ENCODE measurements around the gene BYSL.

The BYSL gene

GRCh38 chr6:41921712-41921998 lies 356 bp downstream of the BYSL start:
- H3K4me1 ChIP-seq (ENCODE audit: insufficient read depth, low read length), result peaks cover 10% of the 10 kb centered on the region
- H3K27ac ChIP-seq (ENCODE audit: low read length), result peak overlapping the region; percentile 91
- H3K4me3 ChIP-seq (ENCODE audit: low read length), result peak overlapping the region; percentile 95
- no peaks in the 10 kb centered on the region for H3K27me3 ChIP-seq (ENCODE audit: insufficient read depth, low read length)
- peaks cover 29% of the 10 kb centered on the region for H3K36me3 ChIP-seq (ENCODE audit: insufficient read depth, low read depth, low read length)
- peak overlapping the region; percentile 97 for H3K9ac ChIP-seq (ENCODE audit: low read depth, low read length)
- no peaks in the 10 kb centered on the region for H3K9me3 ChIP-seq (ENCODE audit: insufficient read depth, low read depth, low read length)

GRCh38 chr6:41922154-41922553 lies 855 bp downstream of the BYSL start:
- Histone ChIP-seq H3K36me3 (ENCODE audit: insufficient read depth, low read depth, low read length) (peaks cover 31% of the 10 kb centered on the region), H3K4me3 (ENCODE audit: low read length) (peak overlapping the region; percentile 95), H3K4me1 (ENCODE audit: insufficient read depth, low read length) (peaks cover 10% of the 10 kb centered on the region), H3K27ac (ENCODE audit: low read length) (peak overlapping the region; percentile 91), H3K9me3 (ENCODE audit: insufficient read depth, low read depth, low read length) (no peaks in the 10 kb centered on the region), H3K27me3 (ENCODE audit: insufficient read depth, low read length) (no peaks in the 10 kb centered on the region), H3K9ac (ENCODE audit: low read depth, low read length) (peak overlapping the region; percentile 97)

- Histone ChIP-seq H3K27me3 (ENCODE audit: insufficient read depth, low read length) (no peaks in the 10 kb centered on the region), H3K36me3 (ENCODE audit: insufficient read depth, low read depth, low read length) (peaks cover 82% of the 10 kb centered on the region), H3K4me1 (ENCODE audit: insufficient read depth, low read length) (peaks cover 5% of the 10 kb centered on the region), H3K9me3 (ENCODE audit: insufficient read depth, low read depth, low read length) (no peaks in the 10 kb centered on the region), H3K27ac (ENCODE audit: low read length) (no peak overlapping the region), H3K4me3 (ENCODE audit: low read length) (no peak overlapping the region), H3K9ac (ENCODE audit: low read depth, low read length) (no peak overlapping the region)
Measured at GRCh38 chr6:41927253-41927652, 6.0 kb downstream of the BYSL start.

GRCh38 chr6:41929924-41930323 lies 8.6 kb downstream of the BYSL start:
- no peaks in the 10 kb centered on the region for H3K9me3 ChIP-seq (ENCODE audit: insufficient read depth, low read depth, low read length)
- no peaks in the 10 kb centered on the region for H3K27me3 ChIP-seq (ENCODE audit: insufficient read depth, low read length)
- H3K27ac ChIP-seq (ENCODE audit: low read length), result no peak overlapping the region
- H3K4me3 ChIP-seq (ENCODE audit: low read length), result no peak overlapping the region
- H3K4me1 ChIP-seq (ENCODE audit: insufficient read depth, low read length), result no peaks in the 10 kb centered on the region
- H3K9ac ChIP-seq (ENCODE audit: low read depth, low read length), result no peak overlapping the region
- H3K36me3 ChIP-seq (ENCODE audit: insufficient read depth, low read depth, low read length), result peaks cover 89% of the 10 kb centered on the region

- H3K9me3 ChIP-seq (ENCODE audit: insufficient read depth, low read depth, low read length), result no peaks in the 10 kb centered on the region
- no peaks in the 10 kb centered on the region for H3K4me1 ChIP-seq (ENCODE audit: insufficient read depth, low read length)
- no peak overlapping the region for H3K27ac ChIP-seq (ENCODE audit: low read length)
- H3K36me3 ChIP-seq (ENCODE audit: insufficient read depth, low read depth, low read length), result peaks cover 93% of the 10 kb centered on the region
- no peak overlapping the region for H3K4me3 ChIP-seq (ENCODE audit: low read length)
- H3K9ac ChIP-seq (ENCODE audit: low read depth, low read length), result no peak overlapping the region
- no peaks in the 10 kb centered on the region for H3K27me3 ChIP-seq (ENCODE audit: insufficient read depth, low read length)
Measured at GRCh38 chr6:41931792-41932191, 10.5 kb downstream of the BYSL start.

- H3K9ac ChIP-seq (ENCODE audit: low read depth, low read length), result no peak overlapping the region
Measured at GRCh38 chr6:41932378-41932777, 11.1 kb downstream of the BYSL start.

GRCh38 chr6:41934278-41935192 lies 13.2 kb downstream of the BYSL start:
- no peaks in the 10 kb centered on the region for H3K9me3 ChIP-seq (ENCODE audit: insufficient read depth, low read depth, low read length)
- H3K36me3 ChIP-seq (ENCODE audit: insufficient read depth, low read depth, low read length), result peaks cover 71% of the 10 kb centered on the region
- H3K9ac ChIP-seq (ENCODE audit: low read depth, low read length), result no peak overlapping the region
- no peak overlapping the region for H3K4me3 ChIP-seq (ENCODE audit: low read length)
- no peaks in the 10 kb centered on the region for H3K27me3 ChIP-seq (ENCODE audit: insufficient read depth, low read length)
- no peak overlapping the region for H3K27ac ChIP-seq (ENCODE audit: low read length)
- peaks cover 13% of the 10 kb centered on the region for H3K4me1 ChIP-seq (ENCODE audit: insufficient read depth, low read length)

More at GRCh38 chr6:41932378-41932777, 11.1 kb downstream of the BYSL start:
- no peak overlapping the region for H3K27ac ChIP-seq (ENCODE audit: low read length)
- peaks cover 92% of the 10 kb centered on the region for H3K36me3 ChIP-seq (ENCODE audit: insufficient read depth, low read depth, low read length)
- no peaks in the 10 kb centered on the region for H3K4me1 ChIP-seq (ENCODE audit: insufficient read depth, low read length)
- no peak overlapping the region for H3K4me3 ChIP-seq (ENCODE audit: low read length)
- no peaks in the 10 kb centered on the region for H3K9me3 ChIP-seq (ENCODE audit: insufficient read depth, low read depth, low read length)
- H3K27me3 ChIP-seq (ENCODE audit: insufficient read depth, low read length), result no peaks in the 10 kb centered on the region

- Histone ChIP-seq H3K27ac (ENCODE audit: low read length) (no peak overlapping the region), H3K9me3 (ENCODE audit: insufficient read depth, low read depth, low read length) (no peaks in the 10 kb centered on the region), H3K36me3 (ENCODE audit: insufficient read depth, low read depth, low read length) (peaks cover 64% of the 10 kb centered on the region), H3K4me3 (ENCODE audit: low read length) (no peak overlapping the region), H3K9ac (ENCODE audit: low read depth, low read length) (no peak overlapping the region), H3K4me1 (ENCODE audit: insufficient read depth, low read length) (peaks cover 20% of the 10 kb centered on the region), H3K27me3 (ENCODE audit: insufficient read depth, low read length) (peaks cover 6% of the 10 kb centered on the region; the same call in 1 of the 2 replicates)
Measured at GRCh38 chr6:41935193-41935574, 13.9 kb downstream of the BYSL start.

- Histone ChIP-seq H3K9me3 (ENCODE audit: insufficient read depth, low read depth, low read length) (no peaks in the 10 kb centered on the region), H3K4me1 (ENCODE audit: insufficient read depth, low read length) (peaks cover 21% of the 10 kb centered on the region), H3K36me3 (ENCODE audit: insufficient read depth, low read depth, low read length) (peaks cover 59% of the 10 kb centered on the region), H3K27me3 (ENCODE audit: insufficient read depth, low read length) (peaks cover 11% of the 10 kb centered on the region; the same call in 1 of the 2 replicates), H3K9ac (ENCODE audit: low read depth, low read length) (no peak overlapping the region), H3K4me3 (ENCODE audit: low read length) (no peak overlapping the region), H3K27ac (ENCODE audit: low read length) (no peak overlapping the region)
Measured at GRCh38 chr6:41935685-41936072, 14.4 kb downstream of the BYSL start.

- Histone ChIP-seq H3K9me3 (ENCODE audit: insufficient read depth, low read depth, low read length) (no peaks in the 10 kb centered on the region), H3K4me1 (ENCODE audit: insufficient read depth, low read length) (peaks cover 21% of the 10 kb centered on the region), H3K27ac (ENCODE audit: low read length) (no peak overlapping the region), H3K4me3 (ENCODE audit: low read length) (no peak overlapping the region), H3K9ac (ENCODE audit: low read depth, low read length) (no peak overlapping the region), H3K27me3 (ENCODE audit: insufficient read depth, low read length) (peaks cover 13% of the 10 kb centered on the region; the same call in 1 of the 2 replicates), H3K36me3 (ENCODE audit: insufficient read depth, low read depth, low read length) (peaks cover 53% of the 10 kb centered on the region)
Measured at GRCh38 chr6:41936073-41936837, 15.0 kb downstream of the BYSL start.

GRCh38 chr6:41937472-41937860 lies 16.2 kb downstream of the BYSL start:
- Histone ChIP-seq H3K9me3 (ENCODE audit: insufficient read depth, low read depth, low read length) (no peaks in the 10 kb centered on the region), H3K36me3 (ENCODE audit: insufficient read depth, low read depth, low read length) (peaks cover 41% of the 10 kb centered on the region), H3K4me3 (ENCODE audit: low read length) (no peak overlapping the region), H3K4me1 (ENCODE audit: insufficient read depth, low read length) (peaks cover 23% of the 10 kb centered on the region), H3K27ac (ENCODE audit: low read length) (no peak overlapping the region), H3K27me3 (ENCODE audit: insufficient read depth, low read length) (peaks cover 13% of the 10 kb centered on the region; the same call in 1 of the 2 replicates), H3K9ac (ENCODE audit: low read depth, low read length) (no peak overlapping the region)
